ENCODE measurements around the gene HLA-DPB1.

The HLA-DPB1 gene

GRCh38 chr6:33105386-33105785, 29.6 kb downstream of the HLA-DPB1 start:
- DNase-seq = no peak

GRCh38 chr6:33105916-33106871, 30.4 kb downstream of the HLA-DPB1 start:
- no peak for DNase-seq

- DNase-seq = no peak
Measured at GRCh38 chr6:33107641-33108040, 31.9 kb downstream of the HLA-DPB1 start.

- DNase-seq = no peak
Measured at GRCh38 chr6:33108307-33108706, 32.5 kb downstream of the HLA-DPB1 start.

GRCh38 chr6:33112148-33112547, 36.4 kb downstream of the HLA-DPB1 start:
- DNase-seq = no peak

GRCh38 chr6:33113755-33114154, 38.0 kb downstream of the HLA-DPB1 start:
- no peak for DNase-seq

GRCh38 chr6:33114406-33114805, 38.6 kb downstream of the HLA-DPB1 start:
- no peak for DNase-seq

GRCh38 chr6:33116417-33116816, 40.6 kb downstream of the HLA-DPB1 start:
- DNase-seq = no peak

GRCh38 chr6:33116841-33117711, 41.3 kb downstream of the HLA-DPB1 start:
- peak; percentile 2 for DNase-seq

GRCh38 chr6:33117811-33118277, 42.1 kb downstream of the HLA-DPB1 start:
- no peak for DNase-seq

- DNase-seq = no peak
Measured at GRCh38 chr6:33118525-33119123, 42.8 kb downstream of the HLA-DPB1 start.

GRCh38 chr6:33120001-33120400, 44.2 kb downstream of the HLA-DPB1 start:
- DNase-seq = no peak

GRCh38 chr6:33123181-33123580, 47.4 kb downstream of the HLA-DPB1 start:
- no peak for DNase-seq

- DNase-seq = no peak
Measured at GRCh38 chr6:33123732-33124524, 48.1 kb downstream of the HLA-DPB1 start.

- DNase-seq = no peak
Measured at GRCh38 chr6:33124525-33124901, 48.7 kb downstream of the HLA-DPB1 start.

- DNase-seq = no peak
Measured at GRCh38 chr6:33124947-33125346, 49.2 kb downstream of the HLA-DPB1 start.

- peak; percentile 67 for DNase-seq
Measured at GRCh38 chr6:33126101-33126714, 50.4 kb downstream of the HLA-DPB1 start.

- no peak for DNase-seq
Measured at GRCh38 chr6:33128318-33128717, 52.5 kb downstream of the HLA-DPB1 start.

GRCh38 chr6:33132081-33132524, 56.3 kb downstream of the HLA-DPB1 start:
- DNase-seq = no peak

- DNase-seq = no peak
Measured at GRCh38 chr6:33136310-33136900, 60.6 kb downstream of the HLA-DPB1 start.

Data from stimulated activated CD4-positive, alpha-beta T cell treated with anti-CD3 and anti-CD28 coated beads, Interleukin-4, amount 100 ng/mL, for 1 hour (primary cell).